GM12878 (cell line): ENCODE results near the gene DPY19L3. TPM values are rescaled to one million over a fixed set of nuclear protein-coding genes. Genes with fewer than 3 reads are reported as not detected.

Experiments used
- ATAC-seq: fragments of 200-7000 bp; cut with Tn5 transposase; 3 replicates; pipeline ENCODE4 v1.9.1; 2020; ENCODE audit warnings: mild to moderate bottlenecking, moderate library complexity
- BruUV-seq: library from RNA; stranded (reverse); fragments of 400-500 nt; replicated peaks from 2 replicates; lab custom pipeline; 2021; lab: Mats Ljungman, UMichigan
- CTCF ChIA-PET: fragments of 300-600 bp; sonication (Branson Sonifier 250); formaldehyde crosslinking; extraction: SDS; loops from one replicate; lab custom pipeline; 2021; ENCODE audit warnings: inconsistent platforms; lab: Yijun Ruan, JAX
- POLR2A ChIA-PET: fragments of 350-600 bp; formaldehyde crosslinking; extraction: SDS; loops from one replicate; lab custom pipeline; 2021; ENCODE audit warnings: inconsistent platforms; lab: Charles Lee
- RAD21 ChIA-PET: fragments of 300-600 bp; sonication (Branson Sonifier 250); formaldehyde crosslinking; loops from one replicate; lab custom pipeline; 2023; ENCODE audit warnings: antibody characterized with exemption; ENCODE audit not compliant: unreplicated experiment; lab: Charles Lee
- SMC1A ChIA-PET: fragments of 300-600 bp; sonication (Branson Sonifier 250); formaldehyde crosslinking; loops from one replicate; lab custom pipeline; 2023; ENCODE audit not compliant: unreplicated experiment, uncharacterized antibody; lab: Charles Lee
- DNase-seq: peaks from one replicate; pipeline ENCODE4 v3.0.0-alpha.2; 2011; ENCODE audit warnings: low read depth, low spot score
- FAIRE-seq: peaks from 3 replicates; lab custom pipeline; 2011; peaks lifted over from hg19 to GRCh38; lab: Jason Lieb, UNC
- H2AFZ ChIP-seq: 2 replicates; pipeline ENCODE4 v1.6.0; 2011; ENCODE audit warnings: low read depth, low read length, control low read depth; ENCODE audit not compliant: control insufficient read depth
- H3K27ac ChIP-seq: 2 replicates; pipeline ENCODE4 v1.5.1; 2011; ENCODE audit warnings: control low read depth; ENCODE audit not compliant: control insufficient read depth, insufficient read depth
- H3K27me3 ChIP-seq, 2 experiments: replicated peaks in 1 of 2; 2 replicates each; pipeline versions ENCODE4 v1.6.0 to v1.6.1; 2011; ENCODE audit warnings: low read length in 1 of 2; ENCODE audit not compliant: control insufficient read depth in 2 of 2, insufficient read depth in 2 of 2
- H3K36me3 ChIP-seq, 2 experiments: 2 replicates each; pipeline ENCODE4 v1.5.1; 2011; ENCODE audit warnings: low read length in 1 of 2; ENCODE audit not compliant: control insufficient read depth in 2 of 2, insufficient read depth in 2 of 2
- H3K4me1 ChIP-seq: 2 replicates; pipeline ENCODE4 v1.6.1; 2011; ENCODE audit warnings: mild to moderate bottlenecking, low read length, moderate library complexity, mixed read lengths; ENCODE audit not compliant: control insufficient read depth, insufficient read depth
- H3K4me2 ChIP-seq: 2 replicates; pipeline ENCODE4 v1.6.0; 2011; ENCODE audit warnings: control low read depth; ENCODE audit not compliant: control insufficient read depth, insufficient read depth
- H3K4me3 ChIP-seq: fragments of 200-600 bp; sonication (generic); 2 replicates; pipeline ENCODE4 v1.5.1; 2016
- H3K79me2 ChIP-seq: 2 replicates; pipeline ENCODE4 v1.6.0; 2011; ENCODE audit warnings: low read length; ENCODE audit not compliant: control insufficient read depth, insufficient read depth
- H3K9ac ChIP-seq: 2 replicates; pipeline ENCODE4 v1.8.0; 2011; ENCODE audit warnings: low read length, control low read depth, mixed read lengths; ENCODE audit not compliant: control insufficient read depth, insufficient read depth
- H3K9me3 ChIP-seq: replicated peaks from 3 replicates; pipeline ENCODE4 v1.5.1; 2011; ENCODE audit warnings: mild to moderate bottlenecking, low read length; ENCODE audit not compliant: control insufficient read depth, insufficient read depth
- H4K20me1 ChIP-seq: 2 replicates; pipeline ENCODE4 v1.6.0; 2011; ENCODE audit not compliant: control insufficient read depth, insufficient read depth
- BCL11A ChIP-seq: IDR thresholded peaks from 2 replicates; pipeline ENCODE4 v1.6.1; 2011; ENCODE audit warnings: low read depth, low read length
- EZH2 ChIP-seq: IDR thresholded peaks from 2 replicates; pipeline ENCODE4 v1.6.1; 2012; ENCODE audit warnings: low read depth, mild to moderate bottlenecking, control low read depth, inconsistent platforms, low read length, borderline replicate concordance; ENCODE audit not compliant: control insufficient read depth
- FOXM1 ChIP-seq: IDR thresholded peaks from 2 replicates; pipeline ENCODE4 v1.6.1; 2012; ENCODE audit warnings: low read depth, mild to moderate bottlenecking, inconsistent platforms, low read length, moderate library complexity
- GABPA ChIP-seq: IDR thresholded peaks from 2 replicates; pipeline ENCODE4 v1.6.1; 2014; ENCODE audit warnings: antibody characterized with exemption, low read depth, mild to moderate bottlenecking, inconsistent platforms
- GATAD2B ChIP-seq: fragments of 450-650 bp; conservative IDR thresholded peaks from 2 replicates; pipeline ENCODE4 v1.6.1; 2017; ENCODE audit warnings: low read depth, mild to moderate bottlenecking, moderate library complexity
- NFIC ChIP-seq: IDR thresholded peaks from 2 replicates; pipeline ENCODE4 v1.6.1; 2012; ENCODE audit warnings: low read depth, mild to moderate bottlenecking, inconsistent platforms, low read length, moderate library complexity
- NR2F1 ChIP-seq: fragments of 450-650 bp; conservative IDR thresholded peaks from 2 replicates; pipeline ENCODE4 v1.6.1; 2017; ENCODE audit warnings: mild to moderate bottlenecking
- SRF ChIP-seq, 2 experiments: IDR thresholded peaks; 2 replicates each; pipeline ENCODE4 v1.6.1; 2011; ENCODE audit warnings: low read depth in 2 of 2, low read length in 2 of 2, mild to moderate bottlenecking in 1 of 2, moderate library complexity in 1 of 2
- ZNF274 ChIP-seq: IDR thresholded peaks from one replicate; pipeline ENCODE4 v1.8.0; 2011; ENCODE audit not compliant: insufficient read length, insufficient read depth
- WGBS: methylation state at CpG from one replicate; pipeline ENCODE4 v1.1.6; 2016; ENCODE audit warnings: low lambda C conversion rate; ENCODE audit not compliant: insufficient replicate concordance, insufficient coverage; ENCODE audit errors: missing lambda C conversion rate; 5-methylcytosine and 5-hydroxymethylcytosine counted together
- in situ Hi-C: fragments of 300-500 bp; cut with MboI; formaldehyde crosslinking; loops from 9 replicates; pipeline ENCODE4 v1.14.3; 2018; ENCODE audit warnings: mixed read lengths
- intact Hi-C: fragments of 100-400 bp; cut with micrococcal nuclease; formaldehyde crosslinking; loops from one replicate; pipeline ENCODE4 v1.14.2; 2022; ENCODE audit not compliant: unreplicated experiment
- polyA plus RNA-seq, 11 experiments: library from polyadenylated mRNA; depleted of rRNA in 4 of 11; unstranded in 6 of 11; stranded (reverse) in 5 of 11; fragments of >200 nt; fragmentation: Nextera tagmentation in 4 of 11; fragmentation: Illumina TruSeq in 1 of 11; extraction: Ambion mirVana in 4 of 11; extraction: Trizol in 1 of 11; gene quantifications; 1 replicate in 1 of 11; 2 replicates in 10 of 11; pipeline versions ENCODE4 v1.2.1 to v1.2.3, GENCODE V29; 2011 to 2016; ENCODE audit warnings: inconsistent platforms in 2 of 11, missing spikeins in 2 of 11, low read depth in 1 of 11
- total RNA-seq, 4 experiments: library from RNA; depleted of rRNA in 3 of 4; stranded (reverse); fragments of >200 nt in 3 of 4; fragmentation: Illumina TruSeq in 1 of 4; extraction: Trizol in 1 of 4; gene quantifications; 2 replicates each; pipeline versions ENCODE4 v1.2.1 to v1.2.3, GENCODE V29; 2013 to 2021
- TF ChIP-seq, protein P1 (sequence below), 3 experiments: IDR thresholded peaks in 2 of 3; conservative IDR thresholded peaks in 1 of 3; 2 replicates each; pipeline ENCODE4 v1.5.1; 2011; ENCODE audit warnings: low read depth in 3 of 3, low read length in 3 of 3, mild to moderate bottlenecking in 3 of 3, control low read depth in 2 of 3, moderate library complexity in 2 of 3, inconsistent platforms in 1 of 3, mixed read lengths in 1 of 3; ENCODE audit not compliant: control insufficient read depth in 2 of 3, insufficient read depth in 1 of 3; ENCODE audit errors: extremely low read depth in 1 of 3
- TF ChIP-seq, protein P2 (sequence below): IDR thresholded peaks from 2 replicates; pipeline ENCODE4 v1.6.1; 2012; ENCODE audit warnings: low read depth, low read length, improper control_type of control experiment
- TF ChIP-seq, protein P3 (sequence below): IDR thresholded peaks from 2 replicates; pipeline ENCODE4 v1.6.1; 2011; ENCODE audit warnings: mild to moderate bottlenecking, low read depth, low read length, moderate library complexity; ENCODE audit not compliant: insufficient replicate concordance

DPY19L3 gene
- total and polyA plus RNA-seq, 10 of the 15 experiments (the other 5 are each of a cell fraction or from before 2014, with no cell fraction given), result 2.5 to 30.2 (median 13.7) TPM

DNA sequence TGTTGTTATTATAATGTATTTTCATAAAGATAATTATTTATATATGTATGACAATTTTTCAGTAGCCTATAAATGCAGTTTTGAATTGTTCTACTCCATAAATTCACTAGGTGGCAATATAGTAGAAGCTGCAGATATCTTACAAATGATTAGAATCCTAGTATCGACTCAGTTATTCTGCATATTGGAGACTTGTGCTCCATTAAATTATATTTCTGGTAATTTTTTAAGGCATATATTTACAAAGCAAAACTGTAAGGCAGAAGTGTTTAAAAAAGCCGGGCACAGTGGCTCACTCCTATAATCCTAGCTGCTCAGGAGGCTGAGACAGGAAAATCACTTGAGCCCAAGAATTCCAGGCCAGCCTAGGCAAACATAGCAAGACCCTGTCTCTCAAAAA lies 58.7 kb downstream of the DPY19L3 start:
- Histone ChIP-seq H3K9me3 (no peaks in the 10 kb centered on the region), H3K27ac (no peak overlapping the region), H2AFZ (no peak overlapping the region), H3K79me2 (no peaks in the 10 kb centered on the region), H3K4me3 (no peak overlapping the region), H3K4me2 (no peak overlapping the region), H4K20me1 (no peaks in the 10 kb centered on the region), H3K9ac (no peak overlapping the region)
- SMC1A ChIA-PET, result interaction anchor here (1.2 kb wide), 1 partner anchor 11 kb away, joined by 4 read pairs; no protein-coding TSS in a partner anchor
- intact Hi-C loops, result no loop called here
- CTCF ChIA-PET, result interaction anchor here (0.7 to 2.9 kb wide), 7 partner anchors 9 to 141 kb away, joined by 3 to 15 read pairs (median 3); no protein-coding TSS in a partner anchor
- RAD21 ChIA-PET, result no interaction called here
- BruUV-seq, result no TSS peak
- ATAC-seq (no peak), DNase-seq (no peak)
- WGBS, result 98% methylated on average over 2 of the region's 2 CpGs
- POLR2A ChIA-PET, result no interaction called here
- no peak for TF ChIP-seq SRF (IDR thresholded peaks at IDR 0.05; ENCODE audit: low read depth in 2 of 2, low read length in 2 of 2)
- TF ChIP-seq, protein P1, sequence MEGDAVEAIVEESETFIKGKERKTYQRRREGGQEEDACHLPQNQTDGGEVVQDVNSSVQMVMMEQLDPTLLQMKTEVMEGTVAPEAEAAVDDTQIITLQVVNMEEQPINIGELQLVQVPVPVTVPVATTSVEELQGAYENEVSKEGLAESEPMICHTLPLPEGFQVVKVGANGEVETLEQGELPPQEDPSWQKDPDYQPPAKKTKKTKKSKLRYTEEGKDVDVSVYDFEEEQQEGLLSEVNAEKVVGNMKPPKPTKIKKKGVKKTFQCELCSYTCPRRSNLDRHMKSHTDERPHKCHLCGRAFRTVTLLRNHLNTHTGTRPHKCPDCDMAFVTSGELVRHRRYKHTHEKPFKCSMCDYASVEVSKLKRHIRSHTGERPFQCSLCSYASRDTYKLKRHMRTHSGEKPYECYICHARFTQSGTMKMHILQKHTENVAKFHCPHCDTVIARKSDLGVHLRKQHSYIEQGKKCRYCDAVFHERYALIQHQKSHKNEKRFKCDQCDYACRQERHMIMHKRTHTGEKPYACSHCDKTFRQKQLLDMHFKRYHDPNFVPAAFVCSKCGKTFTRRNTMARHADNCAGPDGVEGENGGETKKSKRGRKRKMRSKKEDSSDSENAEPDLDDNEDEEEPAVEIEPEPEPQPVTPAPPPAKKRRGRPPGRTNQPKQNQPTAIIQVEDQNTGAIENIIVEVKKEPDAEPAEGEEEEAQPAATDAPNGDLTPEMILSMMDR (IDR thresholded peaks at IDR 0.05 in 2 of 3, conservative IDR thresholded peaks at IDR 0.05 in 1 of 3; ENCODE audit: control insufficient read depth in 2 of 3, extremely low read depth in 1 of 3, insufficient read depth in 1 of 3, low read depth in 3 of 3, low read length in 3 of 3), result peak in 1 of 3 experiments; percentile 17; a peak in 2 of 6 replicates
- TF ChIP-seq, all 136 proteins: peak for 1
- Histone ChIP-seq H3K4me1 (peaks cover 5% of the 10 kb centered on the region), H3K36me3 (no peaks in the 10 kb centered on the region; a peak in 1 of 4 replicates), H3K27me3 (no peaks in the 10 kb centered on the region)
- FAIRE-seq, result no peak
- in situ Hi-C loops, result no loop called here

DNA sequence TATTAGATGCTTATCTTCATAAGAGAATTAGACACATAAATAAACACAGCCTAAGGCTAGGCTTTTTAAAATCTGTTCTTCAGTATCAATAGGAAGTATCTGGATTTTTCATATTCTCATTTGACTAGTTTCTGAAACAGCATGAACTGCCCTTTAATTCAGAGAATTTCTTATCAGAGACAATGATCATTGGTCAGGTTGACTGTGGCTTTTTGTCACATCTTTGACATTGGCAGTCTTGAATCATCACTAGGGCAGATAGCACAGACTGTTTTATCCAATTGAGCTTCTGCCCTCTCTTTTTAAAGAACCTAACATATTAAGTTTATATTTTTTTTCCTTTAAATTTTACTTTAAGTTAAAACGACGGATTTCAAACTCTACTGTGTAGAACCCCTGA lies 59.6 kb downstream of the DPY19L3 start:
- Histone ChIP-seq H3K4me1 (no peaks in the 10 kb centered on the region), H3K9me3 (no peaks in the 10 kb centered on the region), H3K4me2 (no peak overlapping the region), H3K36me3 (no peaks in the 10 kb centered on the region; a peak in 1 of 4 replicates), H2AFZ (no peak overlapping the region), H4K20me1 (no peaks in the 10 kb centered on the region), H3K27me3 (no peaks in the 10 kb centered on the region), H3K79me2 (no peaks in the 10 kb centered on the region), H3K27ac (no peak overlapping the region), H3K9ac (no peak overlapping the region), H3K4me3 (no peak overlapping the region)
- POLR2A ChIA-PET, result no interaction called here
- no peak for FAIRE-seq
- CTCF ChIA-PET, result interaction anchor here (0.9 to 2.9 kb wide), 5 partner anchors 10 to 133 kb away, joined by 3 to 15 read pairs (median 3); no protein-coding TSS in a partner anchor
- no peak for ATAC-seq
- SMC1A ChIA-PET, result interaction anchor here (0.7 to 0.8 kb wide), 2 partner anchors 121 to 1423 kb away, joined by 3 to 4 read pairs; no protein-coding TSS in a partner anchor
- intact Hi-C loops, result no loop called here
- in situ Hi-C loops, result no loop called here
- RAD21 ChIA-PET, result interaction anchor here (1.3 kb wide), 1 partner anchor 104 kb away, joined by 4 read pairs; no protein-coding TSS in a partner anchor
- DNase-seq, result no peak
- WGBS, result 90% methylated on average over 2 of the region's 2 CpGs
- no TSS peak for BruUV-seq
- TF ChIP-seq, protein P2, sequence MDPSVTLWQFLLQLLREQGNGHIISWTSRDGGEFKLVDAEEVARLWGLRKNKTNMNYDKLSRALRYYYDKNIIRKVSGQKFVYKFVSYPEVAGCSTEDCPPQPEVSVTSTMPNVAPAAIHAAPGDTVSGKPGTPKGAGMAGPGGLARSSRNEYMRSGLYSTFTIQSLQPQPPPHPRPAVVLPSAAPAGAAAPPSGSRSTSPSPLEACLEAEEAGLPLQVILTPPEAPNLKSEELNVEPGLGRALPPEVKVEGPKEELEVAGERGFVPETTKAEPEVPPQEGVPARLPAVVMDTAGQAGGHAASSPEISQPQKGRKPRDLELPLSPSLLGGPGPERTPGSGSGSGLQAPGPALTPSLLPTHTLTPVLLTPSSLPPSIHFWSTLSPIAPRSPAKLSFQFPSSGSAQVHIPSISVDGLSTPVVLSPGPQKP, result no peak
- TF ChIP-seq, protein P3, sequence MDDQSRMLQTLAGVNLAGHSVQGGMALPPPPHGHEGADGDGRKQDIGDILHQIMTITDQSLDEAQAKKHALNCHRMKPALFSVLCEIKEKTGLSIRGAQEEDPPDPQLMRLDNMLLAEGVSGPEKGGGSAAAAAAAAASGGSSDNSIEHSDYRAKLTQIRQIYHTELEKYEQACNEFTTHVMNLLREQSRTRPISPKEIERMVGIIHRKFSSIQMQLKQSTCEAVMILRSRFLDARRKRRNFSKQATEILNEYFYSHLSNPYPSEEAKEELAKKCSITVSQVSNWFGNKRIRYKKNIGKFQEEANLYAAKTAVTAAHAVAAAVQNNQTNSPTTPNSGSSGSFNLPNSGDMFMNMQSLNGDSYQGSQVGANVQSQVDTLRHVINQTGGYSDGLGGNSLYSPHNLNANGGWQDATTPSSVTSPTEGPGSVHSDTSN, result no peak
- no peak for TF ChIP-seq GABPA
- no peak for TF ChIP-seq GATAD2B
- TF ChIP-seq ZNF274, result no peak
- no peak for TF ChIP-seq EZH2
- no peak for TF ChIP-seq NFIC
- no peak for TF ChIP-seq FOXM1
- no peak for TF ChIP-seq NR2F1
- TF ChIP-seq BCL11A, result no peak
